ENCODE data around the gene PKP3.
A peak's percentile ranks its signal among the peaks of the same experiment; 100 is the strongest.
"Not testable (repeated sequence)": the region's sequence is repeated elsewhere in the genome, so short reads cannot be mapped to it uniquely, and the experiment has no call there.

The PKP3 gene

GRCh38 chr11:379205-380094, 14.6 kb upstream of the PKP3 start:
- DNase-seq: no peak

DNA sequence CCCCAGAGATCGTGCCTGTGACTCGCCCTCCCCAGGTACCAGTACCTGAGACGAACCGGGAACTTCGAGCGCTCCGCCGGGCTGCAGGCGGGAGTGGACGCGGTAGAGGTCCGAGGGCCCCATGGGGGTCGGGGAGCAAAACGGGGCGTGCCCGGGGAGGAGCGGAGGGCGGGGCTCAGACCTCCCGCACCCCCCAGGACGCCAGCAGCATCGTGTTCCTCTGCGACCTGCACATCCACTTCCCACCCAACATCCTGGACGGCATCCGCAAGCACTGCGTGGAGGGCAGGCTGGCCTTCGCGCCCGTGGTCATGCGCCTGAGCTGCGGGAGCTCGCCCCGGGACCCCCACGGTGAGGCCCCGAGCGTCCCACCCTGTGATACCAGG, 13.9 kb upstream of the PKP3 start:
- DNase-seq: no peak

- no peak for DNase-seq
Measured at GRCh38 chr11:380491-380890, 13.5 kb upstream of the PKP3 start.

- DNase-seq: no peak
Measured at GRCh38 chr11:380996-381395, 13.0 kb upstream of the PKP3 start.

DNA sequence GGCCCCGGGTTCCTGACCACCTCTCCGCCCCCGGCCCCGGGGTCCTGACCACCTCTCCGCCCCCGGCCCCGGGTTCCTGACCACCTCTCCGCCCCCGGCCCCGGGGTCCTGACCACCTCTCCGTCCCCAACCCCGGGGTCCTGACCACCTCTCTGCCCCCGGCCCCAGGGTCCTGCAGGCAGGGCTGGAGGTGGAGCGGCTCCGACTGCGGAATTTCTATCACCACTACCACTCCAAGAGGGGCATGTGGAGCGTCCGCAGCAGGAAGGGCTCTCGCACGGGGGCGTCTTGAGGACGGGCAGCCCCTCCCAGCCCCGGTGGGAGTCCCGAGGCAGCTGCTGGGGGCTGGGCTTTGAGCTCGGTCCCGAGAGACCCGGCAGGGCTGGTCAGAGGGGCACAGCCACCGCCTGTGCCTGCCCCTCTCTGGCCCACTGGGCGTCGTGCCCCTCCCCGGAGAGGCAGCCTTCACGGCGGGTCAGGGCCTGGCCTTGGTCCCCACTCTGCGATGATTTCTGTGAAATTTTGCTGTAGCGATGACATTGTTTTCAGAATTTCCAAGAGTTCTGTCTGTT, 12.4 kb upstream of the PKP3 start:
- DNase-seq: no peak

GRCh38 chr11:382081-382629, 11.9 kb upstream of the PKP3 start:
- no peak for DNase-seq

GRCh38 chr11:383431-383830, 10.6 kb upstream of the PKP3 start:
- DNase-seq: no peak

DNA sequence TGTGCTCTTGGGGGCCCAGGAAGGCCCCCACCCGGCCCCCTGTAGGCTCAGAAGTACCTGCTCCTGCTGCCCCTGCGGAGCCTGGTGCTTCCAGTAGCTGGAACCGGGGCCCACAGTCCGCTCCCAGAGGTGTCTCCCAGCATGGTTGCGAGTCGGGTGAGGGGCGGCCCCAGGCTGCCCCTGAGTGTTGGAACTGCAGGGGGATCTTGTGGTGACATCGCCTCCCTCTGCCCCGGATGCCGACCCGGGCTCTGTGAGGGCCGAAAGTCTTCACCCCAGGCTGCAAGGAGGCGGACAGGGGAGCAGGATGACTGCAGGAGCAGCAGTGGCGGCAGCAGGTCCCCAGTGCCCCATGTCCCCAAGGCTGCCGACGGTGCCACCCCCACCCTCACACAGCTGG, 9.5 kb upstream of the PKP3 start:
- no peak for DNase-seq

GRCh38 chr11:385594-386351, 8.2 kb upstream of the PKP3 start:
- DNase-seq: no peak

DNA sequence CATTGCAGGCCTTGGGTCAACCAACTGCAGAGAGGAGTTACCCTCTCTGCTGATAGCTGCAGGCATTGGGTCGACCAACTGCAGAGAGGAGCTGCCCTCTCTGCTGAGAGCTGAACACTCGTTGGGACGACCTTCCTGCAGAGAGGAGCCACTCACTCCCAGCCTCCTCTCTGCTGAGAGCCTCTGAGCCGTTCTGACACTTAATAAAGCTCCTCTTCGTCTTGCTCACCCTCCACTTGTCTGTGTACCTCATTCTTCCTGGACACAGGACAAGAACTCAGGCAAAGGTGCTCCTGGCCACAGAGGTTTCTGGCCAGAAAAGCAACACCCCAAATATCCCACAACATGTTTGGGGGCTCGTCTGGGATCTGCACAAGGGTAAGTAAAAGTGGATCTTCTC, 7.5 kb upstream of the PKP3 start:
- no peak for DNase-seq

GRCh38 chr11:387193-387793, 6.7 kb upstream of the PKP3 start:
- DNase-seq: no peak

DNA sequence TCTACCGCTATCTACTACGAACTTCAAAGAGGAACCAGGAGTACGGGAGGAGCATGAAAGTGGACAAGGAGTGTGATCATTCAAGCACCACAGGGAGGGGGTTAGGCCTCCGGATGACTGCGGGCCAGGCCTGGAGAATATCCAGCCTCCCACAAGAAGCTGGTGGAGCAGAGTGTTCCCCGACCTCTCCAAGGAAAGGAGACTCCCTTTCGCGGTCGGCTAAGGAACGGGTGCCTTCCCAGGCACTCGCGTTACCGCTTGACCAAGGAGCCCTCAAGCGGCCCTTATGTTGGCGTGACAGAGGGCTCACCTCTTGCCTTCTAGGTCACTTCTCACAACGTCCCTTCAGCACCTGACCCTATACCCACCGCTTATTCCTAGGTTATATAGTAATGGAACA, 4.6 kb upstream of the PKP3 start:
- not testable (repeated sequence) for DNase-seq

- no peak for DNase-seq
Measured at GRCh38 chr11:390175-390574, 3.8 kb upstream of the PKP3 start.

- no peak for DNase-seq
Measured at GRCh38 chr11:391117-392017, 2.6 kb upstream of the PKP3 start.

DNA sequence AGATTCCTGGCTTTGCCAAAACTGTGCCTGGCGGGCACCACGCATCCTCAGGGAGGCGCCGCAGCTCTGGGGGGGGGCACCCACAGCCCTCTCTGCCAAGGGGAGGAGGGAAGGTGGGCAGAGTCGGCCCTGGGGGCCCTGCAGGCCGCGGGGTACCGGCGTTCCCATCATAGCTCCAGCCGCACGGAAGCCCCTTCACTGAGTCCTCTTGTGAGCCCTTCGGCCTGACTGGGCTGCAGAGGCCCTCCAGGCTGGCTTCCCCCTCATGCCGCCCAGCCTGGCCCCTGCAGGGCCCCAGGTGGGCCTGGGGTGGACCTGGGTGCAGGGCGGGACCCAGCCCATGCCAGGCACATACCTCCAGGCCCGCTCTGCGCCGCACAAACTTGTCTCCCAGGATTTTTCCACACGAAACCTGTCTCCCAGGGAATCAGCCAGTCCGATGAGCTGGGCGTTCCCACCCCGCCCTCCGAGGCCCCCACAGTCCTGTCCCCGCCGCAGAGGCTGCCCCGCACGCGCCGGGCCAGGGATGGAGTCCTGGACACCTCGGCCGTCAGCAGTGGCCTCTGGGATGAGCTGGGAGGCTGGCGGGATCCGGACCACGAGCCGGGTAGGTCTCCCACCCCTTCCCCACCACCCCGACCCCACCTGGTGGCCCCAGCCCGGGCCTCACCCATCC, 1.8 kb upstream of the PKP3 start:
- DNase-seq: no peak

DNA sequence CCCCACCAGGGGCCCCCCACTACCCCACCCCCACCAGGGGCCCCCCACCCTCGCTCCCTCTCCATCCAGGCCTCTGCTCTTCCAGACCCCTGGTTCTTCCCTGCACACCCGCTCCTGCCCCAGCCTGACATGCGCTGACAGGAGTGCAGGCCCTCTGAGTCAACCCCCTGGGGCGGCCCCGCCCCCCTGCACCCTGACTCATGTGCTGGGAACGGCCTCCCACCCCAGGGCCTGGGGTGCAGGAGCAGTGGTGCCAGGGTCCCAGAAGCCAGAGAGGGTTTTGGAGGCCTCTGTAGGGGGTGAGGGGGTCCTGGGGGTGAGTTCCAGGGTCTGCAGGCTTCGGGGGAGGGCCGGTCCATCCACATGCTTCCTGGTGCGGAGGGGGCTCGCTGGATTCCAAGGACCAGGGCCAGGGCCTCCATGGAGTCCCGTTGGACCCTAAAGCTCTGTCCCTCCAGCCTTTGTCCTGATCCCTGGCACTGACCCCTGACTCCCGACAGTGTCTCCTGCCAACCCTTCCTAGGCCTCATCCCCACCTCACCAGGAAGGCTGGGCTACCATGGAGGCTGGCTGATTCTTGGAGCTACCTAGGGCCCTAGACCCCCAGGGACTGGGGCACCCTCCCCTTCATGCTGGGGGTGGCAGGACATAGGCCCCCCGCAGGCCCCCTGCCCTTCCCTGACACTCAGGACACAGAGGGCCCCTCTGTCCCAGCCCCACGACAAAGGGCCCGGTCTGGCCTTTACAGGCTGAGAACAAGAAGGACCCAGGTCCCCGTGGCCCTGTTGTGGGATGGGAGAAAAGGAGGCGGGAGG, 583 bp upstream of the PKP3 start:
- peak; percentile 84 for DNase-seq

- no peak for DNase-seq
Measured at GRCh38 chr11:394858-395655, 1.0 kb downstream of the PKP3 start.

DNA sequence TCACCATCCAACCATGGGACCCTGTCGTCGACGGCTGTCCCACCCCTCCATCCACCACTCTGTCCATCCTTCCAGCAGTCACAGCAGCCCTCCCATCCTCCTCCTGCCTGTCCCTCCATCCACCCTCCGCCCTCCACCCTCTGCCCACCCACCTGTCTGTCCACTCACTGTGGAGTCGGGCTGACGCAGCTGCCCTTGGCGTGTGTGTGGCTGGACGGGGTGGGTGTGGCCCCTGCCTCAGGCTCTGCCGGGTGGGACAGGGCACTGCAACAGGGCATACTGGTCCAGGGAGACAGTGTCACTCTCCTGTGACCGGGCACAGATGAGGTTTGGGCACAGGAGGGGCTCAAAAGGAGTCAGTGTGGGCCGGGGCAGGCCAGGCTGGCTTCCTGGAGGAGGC, 1.9 kb downstream of the PKP3 start:
- no peak for DNase-seq

DNA sequence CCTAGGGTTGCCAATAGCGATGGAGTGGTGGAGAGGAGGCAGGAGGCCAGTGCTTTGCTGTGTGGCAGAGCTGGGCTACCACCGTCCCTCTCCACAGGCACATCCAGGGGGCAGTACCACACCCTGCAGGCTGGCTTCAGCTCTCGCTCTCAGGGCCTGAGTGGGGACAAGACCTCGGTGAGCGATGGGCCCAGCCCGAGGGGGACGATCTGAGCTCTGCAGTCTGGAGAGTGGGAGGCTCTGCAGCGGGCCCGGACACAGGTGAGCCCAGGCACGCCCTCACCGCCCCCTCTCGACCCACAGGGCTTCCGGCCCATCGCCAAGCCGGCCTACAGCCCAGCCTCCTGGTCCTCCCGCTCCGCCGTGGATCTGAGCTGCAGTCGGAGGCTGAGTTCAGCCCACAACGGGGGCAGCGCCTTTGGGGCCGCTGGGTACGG, 2.5 kb downstream of the PKP3 start:
- peak; percentile 21 for DNase-seq
